KG1 (cell line): ENCODE results near the gene OAS2.

Source experiments
- DNase-seq: peaks from one replicate; lab custom pipeline; 2025; lab: John Stamatoyannopoulos, UW

OAS2 gene

DNA sequence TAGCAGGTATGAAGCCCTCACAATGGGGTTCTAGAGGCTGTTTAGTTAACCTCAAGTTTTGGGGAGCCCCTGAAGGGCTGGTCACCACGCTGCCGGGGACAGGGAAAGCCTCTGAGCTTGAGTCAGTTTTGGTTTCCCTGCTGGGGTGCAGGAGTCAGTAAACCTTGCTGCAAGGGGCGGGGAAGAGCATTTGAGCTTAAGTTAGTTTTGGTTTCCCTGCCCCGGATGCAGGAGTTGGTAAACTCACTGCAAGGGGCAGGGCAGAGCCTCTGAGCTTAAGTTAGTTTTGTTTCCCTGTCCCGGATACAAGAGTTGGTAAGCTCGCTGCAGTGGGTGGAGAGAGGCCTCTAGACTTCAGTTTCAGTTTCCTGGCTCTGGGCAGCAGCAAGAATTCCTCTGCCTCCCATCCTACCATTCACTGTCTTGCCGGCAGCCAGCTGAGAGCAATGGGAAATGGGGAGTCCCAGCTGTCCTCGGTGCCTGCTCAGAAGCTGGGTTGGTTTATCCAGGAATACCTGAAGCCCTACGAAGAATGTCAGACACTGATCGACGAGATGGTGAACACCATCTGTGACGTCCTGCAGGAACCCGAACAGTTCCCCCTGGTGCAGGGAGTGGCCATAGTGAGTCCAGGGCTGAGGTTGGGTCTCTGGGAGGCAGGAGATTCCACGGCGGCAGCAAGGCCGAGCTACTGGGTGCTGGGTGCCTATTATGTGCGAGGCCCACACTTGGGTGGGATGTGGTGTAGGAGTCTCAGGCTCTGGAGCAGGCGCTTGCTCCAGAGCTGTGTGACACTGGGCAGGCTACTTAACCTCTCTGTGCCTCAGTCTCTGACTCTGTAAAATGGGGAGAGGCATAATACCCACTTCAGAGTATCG, at the start of gene OAS2:
Gene OAS2 (plus strand): TSS at position 357 of the 878 bp plus-strand sequence. CDS start 90 bp downstream, at position 447.
- peak; percentile 34 for DNase-seq

- no peak for DNase-seq
Measured at GRCh38 chr12:112928978-112929377, 49.3 kb upstream of the OAS2 start.

GRCh38 chr12:112929715-112930114, 48.6 kb upstream of the OAS2 start:
- no peak for DNase-seq

- no peak for DNase-seq
Measured at GRCh38 chr12:112930350-112930749, 48.0 kb upstream of the OAS2 start.

DNA sequence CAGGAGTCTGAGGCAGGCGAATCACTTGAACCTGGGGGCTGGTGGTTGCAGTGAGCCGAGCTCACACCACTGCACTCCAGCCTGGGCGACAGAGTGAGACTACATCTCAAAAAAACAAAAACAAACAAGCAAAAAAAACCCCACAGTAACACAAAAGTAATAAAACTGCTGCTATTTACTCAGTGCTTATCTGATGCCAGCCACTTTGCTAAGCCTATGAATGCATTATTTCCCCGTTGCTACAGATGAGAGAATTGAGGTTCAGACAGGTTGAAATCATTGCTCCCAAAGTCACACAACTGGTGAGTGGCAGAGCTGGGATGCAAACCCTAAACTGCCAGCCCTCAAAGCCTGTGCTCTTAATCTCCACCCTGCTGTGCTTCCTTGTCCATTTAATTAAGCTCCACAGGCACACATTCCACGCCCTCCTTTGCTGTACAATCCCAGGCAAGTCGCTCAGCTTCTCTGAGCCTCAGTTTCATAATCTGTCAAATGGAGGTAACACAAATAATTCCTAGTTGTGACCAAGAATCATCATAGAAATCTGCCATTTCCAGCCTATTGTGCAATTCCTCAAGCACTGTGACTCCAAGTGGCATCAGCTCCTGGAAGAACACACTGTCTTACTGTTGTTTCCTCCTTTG, 45.7 kb upstream of the OAS2 start:
- DNase-seq, result no peak

GRCh38 chr12:112933129-112933505, 45.2 kb upstream of the OAS2 start:
- no peak for DNase-seq

GRCh38 chr12:112936264-112936663, 42.1 kb upstream of the OAS2 start:
- no peak for DNase-seq

GRCh38 chr12:112936927-112937326, 41.4 kb upstream of the OAS2 start:
- no peak for DNase-seq

GRCh38 chr12:112937741-112938719, 40.3 kb upstream of the OAS2 start, which contains the start of gene OAS3:
Gene OAS3 (plus strand): TSS chr12:112938474. CDS start chr12:112938531, 57 bp downstream.
- peak; percentile 41 for DNase-seq

DNA sequence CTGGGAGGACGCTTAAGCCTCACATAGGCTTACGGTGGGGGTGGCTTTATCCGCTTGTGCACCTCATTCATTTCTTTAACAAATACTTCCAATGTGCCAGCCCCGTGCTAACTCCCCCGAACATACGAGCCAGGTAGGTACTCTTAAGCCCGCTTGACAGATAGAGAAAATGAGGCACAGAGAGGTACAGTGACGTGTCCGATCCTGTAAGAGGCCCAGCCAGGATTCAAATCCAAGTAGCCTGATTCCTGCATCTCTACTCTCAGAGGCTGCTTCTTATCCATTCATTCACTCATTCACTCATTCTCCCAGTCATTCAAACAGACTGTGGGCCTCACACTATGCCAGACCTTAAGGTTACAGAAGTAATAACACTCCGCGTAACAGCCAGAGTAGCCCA, 39.6 kb upstream of the OAS2 start:
- no peak for DNase-seq

- DNase-seq, result no peak
Measured at GRCh38 chr12:112939761-112940381, 38.4 kb upstream of the OAS2 start.

DNA sequence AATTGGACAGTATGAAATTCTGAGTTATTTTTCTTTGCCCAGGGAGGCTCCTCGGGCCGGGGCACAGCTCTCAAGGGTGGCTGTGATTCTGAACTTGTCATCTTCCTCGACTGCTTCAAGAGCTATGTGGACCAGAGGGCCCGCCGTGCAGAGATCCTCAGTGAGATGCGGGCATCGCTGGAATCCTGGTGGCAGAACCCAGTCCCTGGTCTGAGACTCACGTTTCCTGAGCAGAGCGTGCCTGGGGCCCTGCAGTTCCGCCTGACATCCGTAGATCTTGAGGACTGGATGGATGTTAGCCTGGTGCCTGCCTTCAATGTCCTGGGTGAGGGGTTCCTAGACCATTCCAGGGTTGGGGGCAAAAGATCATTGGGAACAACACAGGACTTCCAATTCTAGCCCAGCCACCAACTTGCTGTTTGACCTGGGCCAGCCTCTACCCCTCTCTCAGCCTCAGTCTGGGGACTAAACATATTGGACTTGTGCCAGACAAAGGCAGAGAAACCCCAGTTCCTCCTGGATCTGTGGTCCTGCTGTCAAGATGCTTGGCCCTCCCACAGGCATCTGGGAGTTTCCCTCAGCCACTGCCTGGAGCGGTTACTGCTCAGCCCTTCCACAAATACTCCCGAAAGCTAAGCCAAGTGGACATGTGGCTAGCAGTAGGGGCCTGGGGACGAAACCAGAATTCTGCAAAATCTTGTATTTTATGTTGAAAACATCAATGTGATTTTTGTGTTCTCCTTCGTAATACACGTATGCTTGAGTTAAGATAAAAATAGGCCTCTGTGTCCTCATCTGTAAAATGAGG, 36.6 kb upstream of the OAS2 start:
- no peak for DNase-seq

DNA sequence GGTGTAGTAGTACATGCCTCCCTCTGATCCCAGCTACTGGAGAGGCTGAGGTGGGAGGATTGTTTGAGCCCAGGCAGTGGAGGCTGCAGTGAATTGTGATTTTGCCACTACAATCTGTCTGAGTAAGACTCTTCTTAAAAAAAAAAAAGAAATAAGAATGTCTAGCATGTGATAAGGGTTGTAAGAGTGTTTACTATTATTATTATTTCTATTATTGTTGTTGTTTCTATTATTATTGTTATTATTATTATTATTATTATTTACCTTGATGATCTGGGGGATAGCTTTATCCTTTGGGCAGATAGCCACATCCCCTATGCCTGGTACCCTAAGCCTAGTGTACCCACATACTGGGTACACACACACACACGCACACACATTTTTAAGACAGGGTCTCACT, 35.7 kb upstream of the OAS2 start:
- no peak for DNase-seq

- DNase-seq, result no peak
Measured at GRCh38 chr12:112944024-112944690, 34.2 kb upstream of the OAS2 start.

DNA sequence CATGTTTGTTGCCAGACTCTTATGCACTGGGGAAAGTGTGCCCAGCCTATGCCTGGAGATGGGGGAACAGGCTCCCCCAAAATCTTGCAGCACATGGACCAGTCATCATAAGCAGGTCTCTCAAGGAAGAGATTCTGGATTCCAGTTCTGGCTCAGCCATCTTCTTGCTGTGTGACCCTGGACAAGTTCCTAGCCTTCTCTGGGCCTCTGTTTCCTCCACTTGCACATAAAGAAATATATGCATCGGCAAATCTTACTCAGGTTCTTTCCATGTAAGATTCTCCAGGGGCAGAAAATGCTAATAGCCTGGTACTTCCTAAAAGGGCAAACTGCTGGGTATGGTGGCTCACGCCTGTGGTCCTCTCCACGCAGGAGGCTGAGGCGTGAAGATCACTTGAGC, 32.8 kb upstream of the OAS2 start:
- DNase-seq, result no peak

GRCh38 chr12:112946236-112947000, 31.9 kb upstream of the OAS2 start:
- no peak for DNase-seq

DNA sequence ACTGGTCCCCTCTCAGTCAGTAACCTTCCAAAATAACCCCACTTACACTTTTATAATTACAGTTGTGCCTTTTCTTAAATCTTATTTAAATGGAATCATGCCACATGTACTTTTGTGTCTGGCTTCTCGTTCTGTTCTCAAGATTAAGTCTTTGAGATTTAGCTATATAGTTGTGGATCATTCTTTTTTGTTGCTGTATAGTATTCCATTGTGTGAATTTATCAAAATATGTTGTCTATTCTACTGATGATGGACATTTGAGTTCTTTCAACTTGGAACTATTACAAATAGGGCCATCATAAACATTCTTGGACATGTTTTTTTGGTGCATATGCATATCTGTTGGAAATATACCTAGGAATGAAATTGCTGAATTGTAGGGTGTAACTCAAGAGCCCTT, 31.0 kb upstream of the OAS2 start:
- DNase-seq, result no peak

GRCh38 chr12:112947761-112948160, 30.6 kb upstream of the OAS2 start:
- DNase-seq, result no peak

- DNase-seq, result no peak
Measured at GRCh38 chr12:112948806-112949205, 29.5 kb upstream of the OAS2 start.

GRCh38 chr12:112950701-112951100, 27.6 kb upstream of the OAS2 start:
- no peak for DNase-seq
